NCI-H1105 (cell line): ENCODE measurements around the gene IL23R.
"Not testable (repeated sequence)": the region's sequence is repeated elsewhere in the genome, so short reads cannot be mapped to it uniquely, and the experiment has no call there.

Source experiments
- DNase-seq: peaks from one replicate; lab custom pipeline; 2025; lab: John Stamatoyannopoulos, UW

IL23R gene, protein sequence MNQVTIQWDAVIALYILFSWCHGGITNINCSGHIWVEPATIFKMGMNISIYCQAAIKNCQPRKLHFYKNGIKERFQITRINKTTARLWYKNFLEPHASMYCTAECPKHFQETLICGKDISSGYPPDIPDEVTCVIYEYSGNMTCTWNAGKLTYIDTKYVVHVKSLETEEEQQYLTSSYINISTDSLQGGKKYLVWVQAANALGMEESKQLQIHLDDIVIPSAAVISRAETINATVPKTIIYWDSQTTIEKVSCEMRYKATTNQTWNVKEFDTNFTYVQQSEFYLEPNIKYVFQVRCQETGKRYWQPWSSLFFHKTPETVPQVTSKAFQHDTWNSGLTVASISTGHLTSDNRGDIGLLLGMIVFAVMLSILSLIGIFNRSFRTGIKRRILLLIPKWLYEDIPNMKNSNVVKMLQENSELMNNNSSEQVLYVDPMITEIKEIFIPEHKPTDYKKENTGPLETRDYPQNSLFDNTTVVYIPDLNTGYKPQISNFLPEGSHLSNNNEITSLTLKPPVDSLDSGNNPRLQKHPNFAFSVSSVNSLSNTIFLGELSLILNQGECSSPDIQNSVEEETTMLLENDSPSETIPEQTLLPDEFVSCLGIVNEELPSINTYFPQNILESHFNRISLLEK

DNA sequence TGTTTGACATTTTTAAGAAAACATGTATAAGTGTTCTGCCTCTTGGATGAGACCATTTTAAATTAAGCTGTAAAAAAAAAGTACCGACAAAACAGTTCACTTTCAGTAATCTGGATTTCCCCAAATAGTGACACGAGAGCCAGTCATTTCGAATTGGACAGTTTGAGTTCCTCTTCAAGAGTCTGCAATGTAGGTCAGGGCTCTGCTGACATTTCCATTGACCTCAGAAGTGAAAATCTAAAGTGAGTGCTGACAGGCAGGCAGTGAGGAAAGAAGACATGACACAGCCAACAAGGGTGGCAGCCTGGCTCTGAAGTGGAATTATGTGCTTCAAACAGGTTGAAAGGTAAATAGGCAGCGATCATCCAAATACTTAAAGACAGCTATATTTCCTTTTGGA, at the start of gene IL23R:
Gene IL23R (plus strand): TSS at position 259 of the 400 bp plus-strand sequence. CDS start 1,667 bp downstream, outside the sequence.
- DNase-seq: no peak

DNA sequence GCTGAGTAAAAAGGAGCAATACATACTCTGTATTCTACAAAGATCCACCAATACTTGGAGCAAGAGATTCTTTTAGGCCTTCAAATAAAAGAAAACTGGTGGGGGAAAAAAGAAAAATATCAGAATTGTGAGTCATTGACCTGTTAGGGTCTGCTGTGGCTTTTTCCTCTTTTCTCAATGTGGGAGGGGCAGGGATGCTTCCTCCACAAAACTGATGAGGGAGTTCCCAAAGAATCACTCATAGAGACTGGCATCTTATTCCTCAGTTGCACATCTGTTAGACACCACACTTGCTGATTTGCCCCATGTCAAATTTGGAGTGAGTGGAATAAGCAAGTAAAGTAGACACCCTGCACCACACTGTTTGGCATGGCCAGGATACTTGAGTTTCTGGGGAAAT, 48.1 kb upstream of the IL23R start:
- DNase-seq: no peak

DNA sequence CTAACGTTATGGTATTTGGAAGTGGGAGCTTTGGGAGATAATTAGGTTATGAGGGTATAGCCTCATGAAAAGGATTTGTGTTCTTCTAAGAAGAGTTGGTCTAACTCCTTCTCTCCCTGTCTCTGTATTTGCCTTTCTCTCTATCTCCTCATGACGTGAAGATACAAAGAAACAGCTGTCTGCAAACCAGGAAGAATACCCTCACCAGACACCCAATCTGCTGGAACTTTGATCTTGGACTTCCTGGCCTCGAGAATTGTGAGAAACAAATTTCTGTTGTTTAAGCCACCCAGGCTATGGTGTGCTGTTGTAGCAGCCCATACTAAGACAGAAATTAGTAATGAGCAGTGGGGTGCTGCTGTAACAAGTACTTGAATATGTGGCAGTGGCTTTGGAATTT, 47.6 kb upstream of the IL23R start:
- DNase-seq: no peak

DNA sequence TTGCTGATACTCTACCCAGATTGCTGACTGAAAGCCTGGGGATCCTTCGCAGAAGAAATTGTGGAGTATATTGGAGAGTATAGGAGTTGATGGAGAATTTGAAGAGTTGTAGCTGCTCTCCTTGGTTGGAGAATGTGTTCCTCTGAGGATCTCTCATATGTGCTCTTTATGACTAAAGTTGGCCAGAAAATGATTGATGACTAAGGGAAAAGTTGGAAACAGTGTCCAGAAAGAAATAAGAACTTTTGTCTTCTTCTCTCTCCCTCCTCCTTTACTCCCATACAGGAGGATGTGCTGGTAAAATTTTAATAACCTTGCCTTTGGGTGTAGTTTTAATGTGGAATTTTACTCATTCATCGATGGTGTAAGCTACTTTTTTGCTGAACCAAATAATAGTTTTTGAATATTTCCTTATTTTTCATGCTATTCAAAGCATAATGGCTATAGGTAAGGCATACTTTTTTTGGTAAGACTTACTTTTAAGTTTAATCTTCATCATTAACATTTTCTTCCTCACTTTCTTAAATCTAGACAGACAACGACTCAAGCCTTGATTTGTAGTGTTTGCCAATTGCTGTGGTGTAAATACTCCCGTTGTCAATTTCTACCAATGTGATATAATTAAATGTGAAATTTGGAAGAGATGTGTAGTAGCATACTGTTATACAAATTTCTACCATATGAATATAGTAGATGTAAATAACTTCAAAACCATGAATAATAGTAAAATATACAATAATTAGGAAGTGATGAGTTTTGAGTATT, 45.2 kb upstream of the IL23R start:
- no peak for DNase-seq

DNA sequence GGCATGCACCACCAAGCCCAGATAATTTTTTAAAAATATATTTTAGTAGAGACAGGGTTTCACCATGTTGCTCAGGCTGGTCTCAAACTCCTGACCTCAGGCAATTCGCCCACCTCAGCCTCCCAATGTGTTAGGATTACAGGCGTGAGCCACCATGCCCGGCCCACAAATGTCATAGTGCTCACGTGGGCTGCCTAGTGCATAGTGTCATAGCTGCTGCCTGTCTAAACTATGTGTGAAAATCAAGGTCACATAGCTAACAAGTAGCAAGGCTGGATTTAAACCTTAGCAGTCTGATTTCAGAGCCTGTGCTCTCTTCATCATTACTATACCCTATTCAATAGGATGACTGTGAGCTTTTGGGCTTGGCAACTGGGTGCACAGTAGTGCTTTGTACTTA, 41.8 kb upstream of the IL23R start:
- DNase-seq: no peak

DNA sequence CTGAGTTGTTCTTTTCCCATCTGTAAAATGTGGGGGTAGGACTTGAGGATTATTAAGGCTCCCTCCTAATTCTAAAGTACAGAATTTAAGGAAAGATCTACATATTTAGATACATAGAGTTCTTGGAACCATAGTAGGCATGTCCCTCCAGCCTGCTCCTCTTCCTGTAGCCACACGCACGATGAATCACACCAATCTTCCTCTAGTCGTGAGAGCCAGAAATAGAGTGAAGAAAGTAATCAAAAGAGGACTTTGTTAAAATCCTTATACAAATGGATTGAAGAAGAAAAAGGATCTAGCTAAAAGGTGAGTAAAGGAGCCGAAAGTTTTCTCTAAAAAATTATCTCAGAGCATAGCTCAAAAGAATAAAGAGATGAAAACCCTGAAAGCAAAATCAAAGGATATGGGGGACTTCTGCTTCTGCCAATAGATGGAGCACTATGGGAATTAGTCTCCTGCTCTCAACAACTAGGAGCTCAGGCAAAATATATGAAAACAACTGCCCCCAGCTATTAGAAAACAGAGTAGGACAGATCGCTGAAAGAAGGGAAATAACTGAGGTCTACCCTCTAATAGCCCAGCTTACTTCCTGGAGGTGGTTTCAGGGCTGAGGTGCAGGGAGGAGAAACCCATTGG, 40.0 kb upstream of the IL23R start:
- no peak for DNase-seq

DNA sequence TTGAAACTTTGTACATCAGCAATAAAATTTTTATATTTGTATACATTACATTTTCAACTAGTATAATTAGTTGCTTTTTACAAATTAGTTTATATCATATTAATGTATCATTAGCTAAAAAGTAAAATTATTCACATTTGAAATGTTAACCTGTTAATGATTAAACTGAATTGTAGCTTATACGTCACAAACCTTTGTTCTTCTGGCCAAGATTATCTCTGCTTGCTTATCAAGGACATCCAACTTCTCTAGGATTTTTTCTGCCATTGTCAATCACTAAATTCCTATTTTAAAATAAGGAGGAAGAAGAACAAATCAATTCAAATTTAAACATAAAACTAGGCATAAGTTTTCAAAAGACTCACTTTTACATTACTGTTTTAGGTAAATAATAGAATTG, 39.3 kb upstream of the IL23R start:
- no peak for DNase-seq

DNA sequence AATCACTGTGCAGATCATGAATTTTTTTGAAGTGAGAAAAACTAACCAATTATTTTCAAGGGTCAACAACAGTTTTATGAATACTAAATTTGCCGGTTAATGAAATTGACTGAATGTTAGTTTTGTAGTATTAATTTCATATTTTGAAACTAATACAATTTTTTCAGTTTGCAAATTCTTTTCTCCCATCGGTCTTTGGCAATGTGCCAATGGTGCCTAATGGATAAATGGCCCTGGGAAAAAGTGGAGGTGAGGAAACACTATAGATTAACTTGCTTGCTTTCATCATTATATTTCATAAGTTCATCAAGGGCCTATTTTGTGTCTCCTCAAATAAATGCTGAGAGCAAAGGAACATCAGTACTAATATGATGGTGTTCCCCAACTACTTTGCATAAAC, 35.6 kb upstream of the IL23R start:
- peak; percentile 6 for DNase-seq

DNA sequence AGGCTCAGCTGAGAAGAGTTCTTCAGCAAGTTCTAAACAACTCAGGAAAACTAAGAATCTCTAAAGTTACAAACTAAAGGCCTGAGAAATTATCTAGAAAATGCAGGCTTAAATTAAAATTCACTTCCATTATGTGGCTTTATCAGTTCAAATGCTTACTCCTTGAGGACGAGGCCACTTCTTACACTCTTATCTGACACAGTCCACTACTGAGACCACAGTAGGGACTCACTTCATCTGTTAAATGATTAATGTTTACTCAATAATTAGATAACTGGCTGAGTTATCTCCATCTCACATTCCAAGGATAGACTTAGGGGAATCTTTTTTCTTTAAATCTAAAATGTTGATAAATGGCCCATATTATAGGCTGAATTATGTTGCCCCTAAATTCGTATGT, 33.1 kb upstream of the IL23R start:
- no peak for DNase-seq

DNA sequence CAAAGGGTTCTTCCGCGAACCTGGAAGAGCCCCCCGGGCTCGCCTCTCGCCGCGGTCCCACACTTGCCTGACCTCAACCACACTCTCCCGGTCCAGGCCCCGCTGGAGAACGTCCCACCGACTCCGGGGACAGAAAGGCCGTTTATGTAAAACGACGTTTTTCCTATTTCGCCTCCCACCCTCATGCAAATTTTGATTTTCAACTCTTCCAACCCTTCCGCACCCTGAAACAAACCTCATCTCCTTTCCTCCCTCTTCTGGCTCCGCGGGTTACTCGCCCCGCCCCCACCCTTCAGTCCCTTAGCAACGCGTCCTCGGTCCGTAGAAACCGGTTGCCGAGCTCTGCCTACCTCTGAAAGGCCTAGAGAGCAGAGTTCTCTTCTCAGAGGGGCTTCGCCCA, 31.6 kb upstream of the IL23R start, which contains the start of gene C1orf141:
Gene C1orf141 (minus strand): TSS at position 276 of the 400 bp plus-strand sequence. CDS start 7,730 bp downstream, outside the sequence.
- DNase-seq: no peak

DNA sequence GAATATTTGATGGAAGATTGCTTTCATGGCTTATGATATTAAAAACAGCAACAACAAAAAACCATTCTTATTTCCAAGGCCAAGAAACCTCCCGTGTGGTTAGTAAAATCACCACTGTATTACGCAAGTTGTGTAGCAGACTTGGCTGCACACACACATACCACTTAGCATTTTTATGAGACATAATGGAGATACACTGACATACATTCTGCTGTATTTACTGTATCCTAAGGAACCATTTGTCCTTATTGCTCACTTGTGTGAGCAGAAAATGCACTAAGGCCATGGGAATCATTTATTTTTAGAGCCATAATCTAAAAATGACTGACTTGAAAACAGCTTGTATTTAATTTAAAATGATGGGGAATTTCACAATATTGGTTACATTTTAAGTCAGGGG, 30.9 kb upstream of the IL23R start:
- no peak for DNase-seq

DNA sequence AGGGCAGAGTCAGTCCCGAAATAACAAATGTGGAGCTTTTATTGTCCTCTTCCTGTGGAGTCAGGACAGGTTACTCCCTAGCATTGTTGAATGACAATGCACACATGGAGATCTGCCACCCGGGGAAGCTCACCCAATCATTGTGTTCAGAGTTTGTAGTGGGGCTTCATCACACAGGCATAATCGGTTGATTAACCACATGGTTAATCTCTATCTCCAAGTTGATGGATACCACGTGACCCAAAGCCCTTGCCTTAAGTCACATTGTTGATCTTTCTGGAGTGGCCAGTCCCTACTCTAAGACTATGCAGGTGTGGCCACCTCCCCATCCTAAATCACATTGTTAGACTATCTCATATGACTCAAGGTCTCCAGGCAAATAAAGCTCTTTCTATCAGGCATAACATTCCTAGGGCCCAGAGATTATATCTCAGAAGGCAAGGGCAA, 28.9 kb upstream of the IL23R start:
- DNase-seq: no peak

DNA sequence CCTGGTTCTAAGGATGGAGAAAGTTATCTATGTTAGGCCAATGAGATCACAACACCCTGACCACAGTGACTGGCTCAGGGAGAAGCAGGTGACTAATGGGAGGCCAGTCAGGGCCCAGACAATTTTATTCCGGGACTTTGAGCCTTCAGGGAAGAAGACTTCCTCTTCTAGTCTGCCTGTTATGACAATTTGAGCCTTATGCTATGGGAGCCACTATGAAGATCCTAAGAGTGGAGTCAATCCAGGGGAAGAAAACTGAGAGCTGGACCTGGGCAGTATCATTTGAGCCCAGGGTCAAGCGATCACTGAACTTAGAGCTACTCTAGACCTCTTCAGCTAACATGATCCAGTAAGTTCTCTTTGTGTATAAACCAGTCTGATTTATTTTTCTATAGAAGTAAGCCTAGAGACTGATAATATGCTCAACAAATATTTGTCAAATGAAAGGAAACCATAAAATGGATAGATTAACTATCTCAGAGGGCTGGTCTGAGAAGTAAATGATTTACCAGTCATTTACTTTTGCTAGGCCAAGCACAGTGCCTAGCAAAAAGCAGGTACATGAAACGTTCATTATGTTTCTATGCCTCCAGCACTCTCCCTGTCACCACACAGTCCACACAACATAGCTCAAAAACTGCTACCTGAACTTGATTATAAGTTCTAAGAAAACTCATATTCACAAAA, 27.3 kb upstream of the IL23R start:
- no peak for DNase-seq

DNA sequence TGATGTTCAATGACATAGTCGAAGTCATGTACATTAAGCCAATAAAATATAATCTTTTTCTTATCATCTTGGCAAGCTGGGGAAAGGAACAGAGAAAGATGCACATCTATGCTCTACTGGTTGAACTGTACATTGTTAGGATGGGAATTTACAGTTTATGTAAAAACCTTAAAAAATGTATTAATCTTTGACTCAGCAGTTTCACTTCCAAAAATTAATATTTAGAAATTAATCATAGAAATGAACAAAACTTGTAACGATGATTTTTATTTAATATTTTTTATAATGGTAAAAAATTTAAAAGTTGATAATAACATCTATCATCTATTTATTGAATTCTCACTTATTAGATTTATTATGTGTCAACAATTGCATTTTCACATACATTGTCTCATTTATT, 25.8 kb upstream of the IL23R start:
- DNase-seq: no peak

DNA sequence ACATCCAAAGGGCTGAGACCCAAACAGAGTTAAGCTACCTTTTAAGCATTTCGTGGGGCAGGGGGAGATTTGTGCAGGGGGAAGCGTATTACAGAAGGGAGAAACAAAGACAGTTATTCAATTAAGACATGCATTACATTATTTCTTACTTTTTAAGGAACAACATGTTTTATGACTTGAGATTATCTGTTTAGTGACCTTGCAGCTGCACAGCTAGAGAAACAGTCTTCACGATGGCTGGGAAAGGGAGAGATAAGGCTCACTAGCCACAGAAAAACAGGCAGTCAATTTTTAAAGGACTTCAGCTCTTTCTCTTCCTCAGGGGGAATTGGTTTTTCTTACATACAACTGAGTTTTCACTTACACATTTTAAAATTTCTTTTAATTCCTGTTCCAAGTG, 24.4 kb upstream of the IL23R start:
- DNase-seq: not testable (repeated sequence)

DNA sequence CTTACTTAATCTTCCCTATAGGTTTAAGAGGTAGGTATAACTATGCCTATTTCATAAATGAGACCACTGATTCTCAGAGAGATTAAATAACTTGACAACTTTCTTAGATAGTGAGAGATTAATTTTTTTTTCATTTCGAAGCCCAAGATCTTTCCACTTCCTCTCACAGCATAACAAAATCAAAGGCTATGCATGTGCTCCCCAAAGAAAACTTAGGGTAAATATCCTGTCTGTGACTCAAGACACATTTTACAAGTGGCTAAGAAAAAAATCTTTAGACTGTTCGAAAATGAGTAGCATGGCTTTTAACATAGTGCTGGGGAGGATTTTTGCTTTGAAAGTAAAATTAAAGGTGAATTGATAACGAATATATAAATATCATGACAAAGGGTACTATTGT, 23.3 kb upstream of the IL23R start:
- no peak for DNase-seq

DNA sequence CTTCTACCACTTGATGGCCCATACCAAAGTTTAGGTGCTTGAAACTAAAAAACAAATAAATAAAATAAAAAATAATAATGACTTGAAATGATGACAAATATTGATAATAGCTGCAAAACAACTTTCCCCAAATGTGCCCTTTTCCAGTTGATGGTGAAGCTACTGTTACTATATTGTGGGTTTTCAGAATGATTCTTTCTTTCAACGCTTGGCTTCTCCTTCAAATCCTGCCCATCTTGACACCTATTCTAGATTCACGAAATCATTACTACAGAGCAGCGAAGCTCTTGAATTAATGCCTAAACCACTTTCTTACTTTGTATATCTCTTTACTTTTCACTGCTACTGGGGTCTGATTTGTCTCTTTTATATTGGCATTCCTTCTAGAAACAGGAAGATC, 22.3 kb upstream of the IL23R start:
- no peak for DNase-seq

DNA sequence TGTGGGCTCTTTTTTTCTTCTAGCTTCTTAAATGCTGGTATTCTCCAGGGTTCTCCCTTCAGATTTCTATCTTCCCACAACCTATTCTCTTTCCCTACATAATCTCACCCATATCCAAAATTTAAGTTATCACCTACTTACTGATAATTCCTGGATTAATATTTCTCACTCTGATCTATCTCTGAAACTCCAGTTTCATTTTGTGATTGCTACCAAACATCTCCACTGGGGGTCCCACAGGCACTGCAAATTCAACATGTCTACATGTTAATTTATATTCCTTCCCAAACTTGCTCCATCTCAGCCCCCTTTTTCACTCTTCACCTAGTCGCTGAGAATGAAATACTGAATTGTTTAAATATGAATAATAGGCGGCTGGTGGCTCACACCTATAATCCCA, 21.6 kb upstream of the IL23R start:
- no peak for DNase-seq

DNA sequence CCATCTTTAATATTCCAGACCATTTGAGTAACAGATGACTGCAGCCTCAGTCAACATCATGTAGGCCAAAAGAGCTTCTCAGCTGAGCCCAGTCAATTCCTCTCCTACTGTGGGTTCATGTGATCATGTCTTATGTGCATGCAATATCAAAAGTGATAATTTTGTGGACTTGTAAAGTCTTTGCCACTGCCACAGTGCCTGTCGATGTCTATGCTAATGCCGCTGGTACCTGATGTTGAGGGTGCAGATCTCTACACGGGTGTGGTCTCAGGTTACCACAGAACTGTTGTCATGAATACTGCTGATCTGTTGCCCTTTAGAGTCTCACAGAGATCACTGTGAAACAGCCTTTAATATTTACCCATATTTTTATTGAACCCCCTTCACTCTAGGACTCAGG, 20.2 kb upstream of the IL23R start:
- DNase-seq: no peak

DNA sequence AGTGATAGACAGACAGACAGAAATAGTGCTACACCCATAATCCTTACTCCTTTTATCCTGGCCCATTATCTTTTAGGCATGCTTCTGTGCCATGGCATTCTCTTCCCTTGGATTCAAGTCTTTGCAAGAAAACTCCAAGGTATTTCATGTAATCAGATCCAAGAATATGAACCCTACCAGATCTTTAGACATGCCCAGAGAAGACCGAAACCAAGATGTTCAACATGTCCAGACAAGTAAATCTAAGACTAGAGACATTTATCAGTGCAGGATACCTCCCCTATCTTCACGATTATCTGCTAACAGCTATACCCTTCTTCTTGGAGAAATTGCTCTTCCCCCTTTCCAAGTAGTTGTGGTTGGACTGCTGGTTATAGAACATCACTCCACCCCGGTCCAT, 19.7 kb upstream of the IL23R start:
- DNase-seq: no peak

DNA sequence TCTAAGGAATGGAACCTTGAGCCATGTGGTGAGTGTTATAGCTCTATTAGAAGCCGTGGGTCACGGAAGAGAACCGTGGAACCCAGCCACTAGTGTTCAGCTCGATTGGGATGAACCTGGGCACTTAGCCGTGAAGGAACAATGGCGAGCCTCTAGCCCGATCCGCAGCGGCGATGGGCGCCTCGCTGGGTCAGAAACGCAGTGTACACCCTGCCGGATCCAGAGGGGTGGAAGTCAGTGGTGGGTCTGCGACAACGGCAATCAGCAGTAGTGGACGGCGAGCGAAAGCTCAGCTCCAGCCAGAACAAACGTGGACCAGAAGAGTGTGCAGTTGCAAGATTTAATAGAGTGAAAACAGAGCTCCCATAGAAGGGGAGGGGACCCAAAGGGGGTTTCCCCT, 18.3 kb upstream of the IL23R start:
- not testable (repeated sequence) for DNase-seq
